NCI-H510A treated with DMSO at 0.1 percent for 48 hours (cell line): ENCODE data around the gene SIMC1.
A peak's percentile ranks its signal among the peaks of the same experiment; 100 is the strongest.

Source experiments
- DNase-seq: peaks from one replicate; lab custom pipeline; 2025; lab: John Stamatoyannopoulos, UW

Gene SIMC1

GRCh38 chr5:176364765-176365350, 126.6 kb downstream of the SIMC1 start:
- DNase-seq = no peak

GRCh38 chr5:176365351-176366231, 127.4 kb downstream of the SIMC1 start, which contains the start of gene ARL10:
ARL10 (plus strand) TSS chr5:176365487; CDS start chr5:176365564, 77 bp downstream.
- peak; percentile 4 for DNase-seq

GRCh38 chr5:176366232-176366894, 128.1 kb downstream of the SIMC1 start:
- no peak for DNase-seq

- no peak for DNase-seq
Observed at GRCh38 chr5:176368726-176369125, 130.5 kb downstream of the SIMC1 start.

- no peak for DNase-seq
Observed at GRCh38 chr5:176369934-176370711, 131.9 kb downstream of the SIMC1 start.

- no peak for DNase-seq
Observed at GRCh38 chr5:176371621-176372539, 133.7 kb downstream of the SIMC1 start.

GRCh38 chr5:176373100-176373818, 135.0 kb downstream of the SIMC1 start:
- DNase-seq = no peak

- no peak for DNase-seq
Observed at GRCh38 chr5:176379881-176380280, 141.7 kb downstream of the SIMC1 start.

- DNase-seq = no peak
Observed at GRCh38 chr5:176381423-176381822, 143.2 kb downstream of the SIMC1 start.

GRCh38 chr5:176381979-176382378, 143.8 kb downstream of the SIMC1 start:
- no peak for DNase-seq

- DNase-seq = no peak
Observed at GRCh38 chr5:176382721-176383120, 144.5 kb downstream of the SIMC1 start.

- no peak for DNase-seq
Observed at GRCh38 chr5:176383248-176383905, 145.2 kb downstream of the SIMC1 start.

- DNase-seq = no peak
Observed at GRCh38 chr5:176383961-176384360, 145.7 kb downstream of the SIMC1 start.

- no peak for DNase-seq
Observed at GRCh38 chr5:176384366-176384930, 146.2 kb downstream of the SIMC1 start.

GRCh38 chr5:176384991-176385390, 146.8 kb downstream of the SIMC1 start:
- DNase-seq = no peak

GRCh38 chr5:176386491-176386890, 148.3 kb downstream of the SIMC1 start:
- no peak for DNase-seq

- no peak for DNase-seq
Observed at GRCh38 chr5:176387384-176387925, 149.2 kb downstream of the SIMC1 start.

GRCh38 chr5:176388003-176388443, 149.8 kb downstream of the SIMC1 start:
- DNase-seq = no peak
